A673 (cell line): ENCODE measurements around the gene IL37. TPM values are rescaled to one million over a fixed set of nuclear protein-coding genes. Genes with fewer than 3 reads are reported as not detected.

Experiments
- BruUV-seq: library from RNA; stranded (reverse); fragments of 400-500 nt; replicated peaks from 2 replicates; lab custom pipeline; 2021; lab: Mats Ljungman, UMichigan
- CTCF ChIA-PET: fragments of 300-600 bp; sonication (Branson Sonifier 250); formaldehyde crosslinking; loops from one replicate; lab custom pipeline; 2022; ENCODE audit warnings: antibody characterized with exemption; lab: Charles Lee
- POLR2A ChIA-PET: fragments of 300-600 bp; sonication (Branson Sonifier 250); formaldehyde crosslinking; loops from one replicate; lab custom pipeline; 2022; ENCODE audit warnings: antibody characterized with exemption; ENCODE audit not compliant: low non-redundant PET; lab: Charles Lee
- DNase-seq: peaks from one replicate; pipeline ENCODE4 v3.0.0-alpha.2; 2015; ENCODE audit warnings: low spot score
- H3K27ac ChIP-seq: fragments of 200-600 bp; sonication (generic); 2 replicates; pipeline ENCODE4 v1.5.1; 2016; ENCODE audit warnings: mixed run types, low read depth, mild to moderate bottlenecking, mixed read lengths, antibody characterized with exemption, low read length; ENCODE audit not compliant: poor library complexity, severe bottlenecking
- H3K27me3 ChIP-seq: fragments of 200-600 bp; sonication (generic); replicated peaks from 2 replicates; pipeline ENCODE4 v1.6.1; 2017; ENCODE audit warnings: mixed run types, low read depth, mild to moderate bottlenecking, mixed read lengths, antibody characterized with exemption, low read length; ENCODE audit not compliant: insufficient read depth, poor library complexity
- H3K36me3 ChIP-seq: fragments of 200-600 bp; sonication (generic); 2 replicates; pipeline ENCODE4 v1.6.1; 2016; ENCODE audit warnings: mixed run types, mild to moderate bottlenecking, mixed read lengths, antibody characterized with exemption, low read length; ENCODE audit not compliant: insufficient read depth, poor library complexity, severe bottlenecking
- H3K4me1 ChIP-seq: fragments of 200-600 bp; sonication (generic); 2 replicates; pipeline ENCODE4 v1.6.1; 2017; ENCODE audit warnings: mixed run types, mild to moderate bottlenecking, mixed read lengths, antibody characterized with exemption, low read length; ENCODE audit not compliant: insufficient read depth, poor library complexity, severe bottlenecking
- H3K4me3 ChIP-seq: fragments of 200-600 bp; sonication (generic); 2 replicates; pipeline ENCODE4 v1.5.1; 2016; ENCODE audit warnings: low read depth, mixed run types, mild to moderate bottlenecking, mixed read lengths, low read length; ENCODE audit not compliant: poor library complexity, severe bottlenecking
- H3K9me3 ChIP-seq: fragments of 200-600 bp; sonication (generic); 2 replicates; pipeline ENCODE4 v1.6.1; 2016; ENCODE audit warnings: mixed run types, low read depth, mild to moderate bottlenecking, mixed read lengths, antibody characterized with exemption, low read length; ENCODE audit not compliant: poor library complexity, severe bottlenecking
- EZH2 ChIP-seq: fragments of 200-600 bp; sonication (generic); IDR thresholded peaks from 2 replicates; pipeline ENCODE4 v1.6.1; 2017; ENCODE audit warnings: borderline replicate concordance, low read depth, mild to moderate bottlenecking, mixed read lengths, antibody characterized with exemption, low read length; ENCODE audit not compliant: poor library complexity, severe bottlenecking
- intact Hi-C: fragments of 100-400 bp; cut with micrococcal nuclease; formaldehyde crosslinking; loops from one replicate; pipeline ENCODE4 v1.10.0; 2022; ENCODE audit not compliant: unreplicated experiment
- total RNA-seq: library from RNA; stranded (reverse); gene quantifications from 2 replicates; pipeline ENCODE4 v1.2.3, GENCODE V29; 2021
- TF ChIP-seq, protein P1 (sequence below): fragments of 300-800, 200-600 bp; sonication (generic); conservative IDR thresholded peaks from 2 replicates; pipeline ENCODE4 v1.5.1; 2017; ENCODE audit warnings: low read depth, mild to moderate bottlenecking, antibody characterized with exemption, low read length, moderate library complexity, mixed read lengths

Gene IL37
- total RNA-seq, 1 experiment from 2014 or later = not detected

DNA sequence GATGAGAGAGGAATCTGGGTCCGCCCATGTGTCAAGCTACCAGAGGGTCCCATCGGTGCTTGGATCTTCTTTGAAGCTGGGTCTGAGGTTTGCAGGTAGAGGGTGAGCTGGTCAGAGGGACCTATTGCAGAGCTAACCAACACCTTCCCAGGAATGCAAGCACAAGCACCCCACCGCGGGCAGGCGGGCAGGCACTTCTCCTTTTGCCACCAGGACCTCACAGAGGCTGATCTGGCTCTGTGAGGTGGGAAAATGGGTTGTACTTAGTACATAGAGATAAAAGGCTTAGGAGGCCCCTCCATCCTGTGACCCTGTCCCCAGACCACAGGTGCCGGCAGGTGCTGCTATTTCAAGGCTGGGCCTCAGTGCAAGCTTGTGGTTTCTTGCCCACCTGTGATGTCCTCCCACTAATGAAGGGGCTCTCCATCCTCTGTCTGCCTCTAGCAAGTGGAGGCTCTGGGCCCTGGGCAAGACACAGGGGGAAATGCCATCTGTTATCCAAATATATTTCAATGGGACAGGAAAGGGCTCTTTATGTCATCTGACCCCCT, 31.4 kb upstream of the IL37 start:
- TF ChIP-seq, protein P1, sequence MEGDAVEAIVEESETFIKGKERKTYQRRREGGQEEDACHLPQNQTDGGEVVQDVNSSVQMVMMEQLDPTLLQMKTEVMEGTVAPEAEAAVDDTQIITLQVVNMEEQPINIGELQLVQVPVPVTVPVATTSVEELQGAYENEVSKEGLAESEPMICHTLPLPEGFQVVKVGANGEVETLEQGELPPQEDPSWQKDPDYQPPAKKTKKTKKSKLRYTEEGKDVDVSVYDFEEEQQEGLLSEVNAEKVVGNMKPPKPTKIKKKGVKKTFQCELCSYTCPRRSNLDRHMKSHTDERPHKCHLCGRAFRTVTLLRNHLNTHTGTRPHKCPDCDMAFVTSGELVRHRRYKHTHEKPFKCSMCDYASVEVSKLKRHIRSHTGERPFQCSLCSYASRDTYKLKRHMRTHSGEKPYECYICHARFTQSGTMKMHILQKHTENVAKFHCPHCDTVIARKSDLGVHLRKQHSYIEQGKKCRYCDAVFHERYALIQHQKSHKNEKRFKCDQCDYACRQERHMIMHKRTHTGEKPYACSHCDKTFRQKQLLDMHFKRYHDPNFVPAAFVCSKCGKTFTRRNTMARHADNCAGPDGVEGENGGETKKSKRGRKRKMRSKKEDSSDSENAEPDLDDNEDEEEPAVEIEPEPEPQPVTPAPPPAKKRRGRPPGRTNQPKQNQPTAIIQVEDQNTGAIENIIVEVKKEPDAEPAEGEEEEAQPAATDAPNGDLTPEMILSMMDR = no peak
- no peak for TF ChIP-seq EZH2
- DNase-seq = no peak
- no peaks in the 10 kb centered on the region for H3K9me3 ChIP-seq
- H3K4me1 ChIP-seq = no peaks in the 10 kb centered on the region
- no peak overlapping the region for H3K4me3 ChIP-seq
- H3K27me3 ChIP-seq = no peaks in the 10 kb centered on the region
- H3K36me3 ChIP-seq = no peaks in the 10 kb centered on the region
- H3K27ac ChIP-seq = no peak overlapping the region
- intact Hi-C loops = no loop called here
- POLR2A ChIA-PET = no interaction called here
- BruUV-seq = no TSS peak
- CTCF ChIA-PET = no interaction called here

- no TSS peak for BruUV-seq
- Histone ChIP-seq H3K4me1 (no peaks in the 10 kb centered on the region), H3K9me3 (no peaks in the 10 kb centered on the region), H3K27ac (no peak overlapping the region), H3K27me3 (no peaks in the 10 kb centered on the region), H3K36me3 (no peaks in the 10 kb centered on the region), H3K4me3 (no peak overlapping the region)
- intact Hi-C loops = no loop called here
- CTCF ChIA-PET = no interaction called here
- TF ChIP-seq, protein P1 = no peak
- no peak for TF ChIP-seq EZH2
- POLR2A ChIA-PET = no interaction called here
- DNase-seq = no peak
These were observed 30.9 kb upstream of the IL37 start for GRCh38 chr2:112880091-112880531.

GRCh38 chr2:112880696-112881095, 30.3 kb upstream of the IL37 start:
- Histone ChIP-seq H3K9me3 (no peaks in the 10 kb centered on the region), H3K27me3 (no peaks in the 10 kb centered on the region), H3K27ac (no peak overlapping the region), H3K36me3 (no peaks in the 10 kb centered on the region), H3K4me1 (no peaks in the 10 kb centered on the region), H3K4me3 (no peak overlapping the region)
- DNase-seq = no peak
- no peak for TF ChIP-seq EZH2
- TF ChIP-seq, protein P1 = no peak
- intact Hi-C loops = no loop called here
- ChIA-PET POLR2A (no interaction called here), CTCF (no interaction called here)
- BruUV-seq = no TSS peak
